Immature natural killer cell (primary cell): ENCODE measurements around the gene TSPAN4. TPM values are rescaled to one million over a fixed set of nuclear protein-coding genes. Genes with fewer than 3 reads are reported as not detected.

Experiments
- DNase-seq, 3 donors: peaks; one replicate each; pipeline ENCODE4 v3.0.0; 2022; ENCODE audit warnings: mixed read lengths in 1 of 3
- H3K27ac Mint-ChIP-seq, 6 donors: one replicate each; pipeline ENCODE4 v1.8.0; 2020; ENCODE audit warnings: mixed read lengths in 6 of 6, mild to moderate bottlenecking in 5 of 6, inconsistent platforms in 4 of 6, moderate library complexity in 3 of 6
- H3K27me3 Mint-ChIP-seq, 3 donors: one replicate each; pipeline ENCODE4 v1.8.0; 2020 to 2021; ENCODE audit warnings: low read depth in 3 of 3, mild to moderate bottlenecking in 3 of 3, mixed read lengths in 3 of 3, moderate library complexity in 3 of 3, inconsistent platforms in 1 of 3
- H3K36me3 Mint-ChIP-seq, 3 donors: one replicate each; pipeline ENCODE4 v1.8.0; 2020; ENCODE audit warnings: mixed read lengths in 3 of 3, inconsistent platforms in 2 of 3, mild to moderate bottlenecking in 2 of 3
- H3K4me1 Mint-ChIP-seq, 2 donors: one replicate each; pipeline ENCODE4 v1.8.0; 2020; ENCODE audit warnings: inconsistent platforms in 2 of 2, mild to moderate bottlenecking in 2 of 2, mixed read lengths in 2 of 2, moderate library complexity in 1 of 2
- H3K4me3 Mint-ChIP-seq, 5 donors: one replicate each; pipeline ENCODE4 v1.8.0; 2020; ENCODE audit warnings: mild to moderate bottlenecking in 5 of 5, mixed read lengths in 5 of 5, inconsistent platforms in 3 of 5, moderate library complexity in 3 of 5
- H3K9me3 Mint-ChIP-seq, 6 donors: one replicate each; pipeline ENCODE4 v1.8.0; 2020; ENCODE audit warnings: mild to moderate bottlenecking in 6 of 6, mixed read lengths in 6 of 6, inconsistent platforms in 4 of 6, moderate library complexity in 3 of 6
- polyA plus RNA-seq, 3 donors: library from polyadenylated mRNA; unstranded; fragments of 300-500 nt; fragmentation: Illumina TruSeq; gene quantifications; one replicate each; pipeline ENCODE4 v1.2.3, GENCODE V29; 2021

The TSPAN4 gene
- polyA plus RNA-seq, 3 donors from 2014 or later, result 23.4 to 38.7 (median 37.2) TPM

GRCh38 chr11:859394-860131, 16.9 kb downstream of the TSPAN4 start:
- DNase-seq, result no peak
- no peaks in the 10 kb centered on the region for H3K36me3 Mint-ChIP-seq
- peaks cover 10 to 14% of the 10 kb centered on the region in 2 donors for H3K4me1 Mint-ChIP-seq
- H3K4me3 Mint-ChIP-seq, result no peak overlapping the region
- no peak overlapping the region for H3K27ac Mint-ChIP-seq
- H3K27me3 Mint-ChIP-seq, result peaks cover 3 to 4% (median 4%) of the 10 kb centered on the region in 3 donors
- no peaks in the 10 kb centered on the region for H3K9me3 Mint-ChIP-seq

- Mint-ChIP-seq H3K4me1 (peaks cover 10 to 14% of the 10 kb centered on the region in 2 donors), H3K27ac (no peak overlapping the region), H3K36me3 (no peaks in the 10 kb centered on the region), H3K4me3 (no peak overlapping the region), H3K9me3 (no peaks in the 10 kb centered on the region), H3K27me3 (peaks cover 3 to 4% (median 4%) of the 10 kb centered on the region in 3 donors)
- DNase-seq, result no peak
These were observed 17.8 kb downstream of the TSPAN4 start for GRCh38 chr11:860234-861104.

GRCh38 chr11:861105-861479, 18.4 kb downstream of the TSPAN4 start:
- H3K27ac Mint-ChIP-seq, result peak overlapping the region in 1 of 6 donors; percentile 7
- H3K9me3 Mint-ChIP-seq, result no peaks in the 10 kb centered on the region
- H3K27me3 Mint-ChIP-seq, result peaks cover 3 to 4% (median 4%) of the 10 kb centered on the region in 3 donors
- no peak overlapping the region for H3K4me3 Mint-ChIP-seq
- H3K4me1 Mint-ChIP-seq, result peaks cover 10 to 14% of the 10 kb centered on the region in 2 donors
- DNase-seq, result no peak
- H3K36me3 Mint-ChIP-seq, result no peaks in the 10 kb centered on the region

GRCh38 chr11:862081-862661, 19.5 kb downstream of the TSPAN4 start:
- peaks cover 1 to 4% of the 10 kb centered on the region in 2 donors for H3K4me1 Mint-ChIP-seq
- no peak overlapping the region for H3K27ac Mint-ChIP-seq
- no peak overlapping the region for H3K4me3 Mint-ChIP-seq
- H3K36me3 Mint-ChIP-seq, result no peaks in the 10 kb centered on the region
- H3K27me3 Mint-ChIP-seq, result peaks cover 0 to under 1% (median under 1%) of the 10 kb centered on the region in 3 donors
- H3K9me3 Mint-ChIP-seq, result no peaks in the 10 kb centered on the region
- no peak for DNase-seq

GRCh38 chr11:862696-863022, 20.0 kb downstream of the TSPAN4 start:
- peaks cover 0 to 2% of the 10 kb centered on the region in 2 donors for H3K4me1 Mint-ChIP-seq
- H3K9me3 Mint-ChIP-seq, result no peaks in the 10 kb centered on the region
- H3K4me3 Mint-ChIP-seq, result no peak overlapping the region
- no peaks in the 10 kb centered on the region for H3K27me3 Mint-ChIP-seq
- DNase-seq, result no peak
- H3K36me3 Mint-ChIP-seq, result no peaks in the 10 kb centered on the region
- no peak overlapping the region for H3K27ac Mint-ChIP-seq

GRCh38 chr11:863023-863909, 20.6 kb downstream of the TSPAN4 start:
- Mint-ChIP-seq H3K27ac (no peak overlapping the region), H3K4me3 (no peak overlapping the region), H3K27me3 (no peaks in the 10 kb centered on the region), H3K9me3 (no peaks in the 10 kb centered on the region), H3K36me3 (no peaks in the 10 kb centered on the region), H3K4me1 (no peaks in the 10 kb centered on the region)
- DNase-seq, result no peak

GRCh38 chr11:863910-864827, 21.5 kb downstream of the TSPAN4 start:
- Mint-ChIP-seq H3K36me3 (no peaks in the 10 kb centered on the region), H3K9me3 (no peaks in the 10 kb centered on the region), H3K4me3 (no peak overlapping the region), H3K27me3 (no peaks in the 10 kb centered on the region), H3K27ac (no peak overlapping the region), H3K4me1 (no peaks in the 10 kb centered on the region)
- no peak for DNase-seq

GRCh38 chr11:864898-865297, 22.2 kb downstream of the TSPAN4 start:
- H3K4me3 Mint-ChIP-seq, result no peak overlapping the region
- H3K27me3 Mint-ChIP-seq, result no peaks in the 10 kb centered on the region
- no peaks in the 10 kb centered on the region for H3K36me3 Mint-ChIP-seq
- H3K27ac Mint-ChIP-seq, result no peak overlapping the region
- H3K4me1 Mint-ChIP-seq, result no peaks in the 10 kb centered on the region
- DNase-seq, result no peak
- no peaks in the 10 kb centered on the region for H3K9me3 Mint-ChIP-seq

GRCh38 chr11:865462-866430, 23.1 kb downstream of the TSPAN4 start:
- Mint-ChIP-seq H3K36me3 (no peaks in the 10 kb centered on the region), H3K4me1 (no peaks in the 10 kb centered on the region), H3K27ac (no peak overlapping the region), H3K4me3 (no peak overlapping the region), H3K9me3 (no peaks in the 10 kb centered on the region), H3K27me3 (no peaks in the 10 kb centered on the region)
- no peak for DNase-seq

GRCh38 chr11:866481-866880, 23.8 kb downstream of the TSPAN4 start:
- Mint-ChIP-seq H3K4me3 (no peak overlapping the region), H3K4me1 (no peaks in the 10 kb centered on the region), H3K9me3 (no peaks in the 10 kb centered on the region), H3K27me3 (no peaks in the 10 kb centered on the region), H3K27ac (no peak overlapping the region), H3K36me3 (no peaks in the 10 kb centered on the region)
- no peak for DNase-seq

GRCh38 chr11:867856-868358, 25.3 kb downstream of the TSPAN4 start:
- no peaks in the 10 kb centered on the region for H3K9me3 Mint-ChIP-seq
- no peak overlapping the region for H3K4me3 Mint-ChIP-seq
- no peaks in the 10 kb centered on the region for H3K4me1 Mint-ChIP-seq
- no peaks in the 10 kb centered on the region for H3K36me3 Mint-ChIP-seq
- no peak for DNase-seq
- H3K27ac Mint-ChIP-seq, result no peak overlapping the region
- no peaks in the 10 kb centered on the region for H3K27me3 Mint-ChIP-seq

- no peak overlapping the region for H3K27ac Mint-ChIP-seq
- H3K4me1 Mint-ChIP-seq, result no peaks in the 10 kb centered on the region
- no peak for DNase-seq
- H3K4me3 Mint-ChIP-seq, result no peak overlapping the region
- H3K36me3 Mint-ChIP-seq, result no peaks in the 10 kb centered on the region
- H3K27me3 Mint-ChIP-seq, result no peaks in the 10 kb centered on the region
- H3K9me3 Mint-ChIP-seq, result no peaks in the 10 kb centered on the region
These were observed 25.7 kb downstream of the TSPAN4 start for GRCh38 chr11:868394-868793.
